Caki2 (cell line): ENCODE results near the gene MTG2. TPM values are rescaled to one million over a fixed set of nuclear protein-coding genes. Genes with fewer than 3 reads are reported as not detected.
"Not testable (repeated sequence)": the region's sequence is repeated elsewhere in the genome, so short reads cannot be mapped to it uniquely, and the experiment has no call there.

ENCODE experiments used
- DNase-seq: peaks from one replicate; pipeline ENCODE4 v3.0.0-alpha.2; 2015; ENCODE audit warnings: low read depth
- in situ Hi-C: cut with HindIII; loops from 2 replicates; pipeline ENCODE4 v1.10.0; 2016; ENCODE audit warnings: low sequenced_read_pairs, low pct_unique_long_range_greater_than_20kb, mixed read lengths
- total RNA-seq: library from RNA; depleted of rRNA; stranded (reverse); fragments of >200 nt; shearing (Covaris generic); gene quantifications from 2 replicates; pipeline ENCODE4 v1.2.3, GENCODE V29; 2014; ENCODE audit warnings: low replicate concordance

Gene MTG2
- total RNA-seq, 1 experiment from 2014 or later: 21.8 TPM

- peak; percentile 84 for DNase-seq
- in situ Hi-C loops: no loop called here
Observed at GRCh38 chr20:62143081-62143956, 39.5 kb upstream of the MTG2 start, which contains the start of the genes PSMA7 and SS18L1. PSMA7 (minus strand) TSS chr20:62143394; CDS start chr20:62143303, 91 bp downstream. SS18L1 (plus strand) TSS chr20:62143769; CDS start chr20:62143821, 52 bp downstream.

DNA sequence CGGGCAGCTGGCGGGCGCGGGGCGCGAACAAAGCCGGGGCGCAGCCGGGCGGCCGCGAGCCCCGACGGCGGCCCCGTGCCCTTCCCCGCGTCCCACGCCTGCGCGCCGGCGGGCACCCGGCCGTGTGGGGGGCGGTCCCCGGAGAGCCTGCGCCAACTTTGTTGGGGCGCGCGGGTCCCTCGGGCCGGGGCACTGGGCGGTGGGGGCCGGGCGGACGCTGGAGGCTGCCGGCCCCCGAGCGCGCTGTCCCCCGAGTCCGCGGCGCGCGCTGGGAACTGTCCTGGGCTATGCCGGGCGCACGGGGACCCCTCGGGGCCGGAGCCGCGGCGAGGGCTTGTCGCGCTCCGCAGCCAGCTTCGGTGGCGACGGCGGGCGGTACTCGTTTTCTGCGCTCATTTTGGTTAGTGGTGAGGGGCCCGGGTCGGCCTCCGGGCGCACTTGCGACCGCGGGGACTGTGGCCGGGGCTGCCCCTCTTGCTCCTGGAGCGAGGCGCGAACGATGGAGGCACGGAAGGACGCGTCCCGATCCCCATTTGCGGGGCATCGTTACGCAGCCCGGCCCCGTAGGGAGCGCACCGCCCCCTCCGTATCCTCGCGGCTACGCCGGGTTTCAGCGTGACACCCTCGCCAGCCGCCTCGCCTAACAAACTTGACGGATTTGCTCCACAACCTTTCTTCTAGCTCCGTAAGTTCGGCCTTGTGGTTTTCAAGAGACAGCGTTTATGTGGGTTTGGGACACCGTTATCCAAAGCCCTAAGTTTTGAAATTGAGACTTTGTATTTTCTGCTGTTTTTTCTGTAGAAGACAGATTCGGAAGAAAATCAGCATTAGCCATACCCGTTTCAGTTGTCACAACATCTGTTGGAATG, 38.6 kb upstream of the MTG2 start:
- in situ Hi-C loops: no loop called here
- DNase-seq: peak; percentile 63

DNA sequence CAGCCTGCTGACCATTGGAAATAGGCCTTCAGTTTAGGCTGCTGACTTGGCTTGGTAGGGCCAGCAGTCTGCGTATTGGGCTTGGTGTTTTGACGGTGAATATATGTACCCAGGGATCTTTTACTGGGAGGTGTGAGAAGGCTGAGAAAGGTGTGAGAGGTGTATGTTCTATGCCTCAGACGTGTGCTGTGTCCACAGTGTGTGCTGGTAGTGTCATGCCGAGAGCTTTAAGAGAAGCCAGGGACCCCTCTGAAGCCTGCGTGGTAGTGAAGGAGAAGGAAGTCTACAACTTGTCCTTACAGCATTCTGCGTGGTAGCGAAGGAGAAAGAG, 37.2 kb upstream of the MTG2 start:
- DNase-seq: no peak
- in situ Hi-C loops: no loop called here

- in situ Hi-C loops: no loop called here
Observed at GRCh38 chr20:62146019-62146755, 36.6 kb upstream of the MTG2 start.

DNA sequence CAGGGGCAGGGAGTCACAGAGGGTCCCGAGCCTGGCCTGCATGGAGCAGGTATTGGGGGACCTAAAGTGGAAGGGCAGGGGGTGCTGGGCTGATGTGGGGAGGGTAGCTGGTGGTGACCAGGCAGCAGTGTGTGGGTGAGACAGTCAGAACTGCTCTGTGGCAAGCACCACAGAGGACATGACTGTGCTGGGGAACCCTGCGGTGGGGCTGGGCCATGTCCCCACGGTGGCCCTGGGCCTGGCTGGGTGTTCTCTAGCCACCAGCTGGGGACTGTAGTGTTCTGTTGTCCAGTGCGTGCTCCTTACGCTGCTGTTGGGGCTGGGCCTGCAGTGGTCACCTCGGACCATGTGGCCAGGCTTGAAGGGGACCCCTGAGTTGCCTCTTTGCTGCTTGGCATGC, 35.7 kb upstream of the MTG2 start:
- no peak for DNase-seq
- in situ Hi-C loops: no loop called here

More at GRCh38 chr20:62146019-62146755, 36.6 kb upstream of the MTG2 start:
- DNase-seq: no peak

GRCh38 chr20:62147528-62147927, 35.3 kb upstream of the MTG2 start:
- in situ Hi-C loops: no loop called here
- no peak for DNase-seq

GRCh38 chr20:62148383-62148782, 34.4 kb upstream of the MTG2 start:
- DNase-seq, in situ Hi-C loops: not testable (repeated sequence)

GRCh38 chr20:62148908-62149314, 33.9 kb upstream of the MTG2 start:
- in situ Hi-C loops: no loop called here
- DNase-seq: no peak

GRCh38 chr20:62149532-62150309, 33.1 kb upstream of the MTG2 start:
- no peak for DNase-seq
- in situ Hi-C loops: no loop called here

- in situ Hi-C loops: no loop called here
- DNase-seq: no peak
Observed at GRCh38 chr20:62150310-62150575, 32.6 kb upstream of the MTG2 start.

DNA sequence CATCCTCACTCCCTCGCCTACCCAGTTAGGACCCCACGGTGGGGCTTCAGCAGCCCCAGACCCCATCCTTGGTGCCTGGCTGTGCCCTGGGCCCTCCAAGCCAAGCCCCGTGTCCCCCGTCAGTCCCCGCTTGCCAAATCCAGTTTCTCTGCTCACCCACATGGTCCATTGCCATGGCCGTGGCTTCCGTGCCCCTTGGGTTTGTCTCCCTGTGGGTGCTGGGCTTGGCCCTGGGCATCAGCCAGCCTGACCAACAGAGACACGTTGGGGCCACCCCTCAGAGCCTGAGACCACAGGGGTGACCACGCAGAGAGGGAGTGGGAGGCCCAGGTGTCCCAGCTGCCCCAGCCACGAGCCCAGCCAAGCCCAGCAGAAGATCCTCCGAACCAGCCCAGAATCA, 31.6 kb upstream of the MTG2 start:
- DNase-seq: no peak
- in situ Hi-C loops: no loop called here

GRCh38 chr20:62151835-62152364, 30.9 kb upstream of the MTG2 start:
- DNase-seq: no peak
- in situ Hi-C loops: no loop called here

- peak; percentile 53 for DNase-seq
- in situ Hi-C loops: no loop called here
Observed at GRCh38 chr20:62155428-62156253, 27.2 kb upstream of the MTG2 start.

DNA sequence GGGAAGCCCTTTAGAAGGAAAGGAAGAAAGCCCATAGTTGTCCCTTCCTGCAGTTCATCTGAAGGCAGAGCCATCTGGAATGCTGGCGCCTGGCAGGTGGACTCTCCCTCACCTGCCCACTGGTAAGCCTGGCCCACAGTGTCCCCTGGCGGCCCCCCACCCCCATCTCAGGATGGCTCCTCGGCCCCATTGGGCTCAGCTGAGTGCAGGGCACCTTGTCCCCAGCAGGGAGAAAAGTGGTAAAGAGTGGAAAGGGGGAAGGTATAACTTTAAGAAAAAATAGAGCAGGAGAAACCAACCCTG, 26.6 kb upstream of the MTG2 start:
- DNase-seq: no peak
- in situ Hi-C loops: no loop called here

GRCh38 chr20:62156592-62157386, 26.0 kb upstream of the MTG2 start:
- peak; percentile 23 for DNase-seq
- in situ Hi-C loops: no loop called here

- in situ Hi-C loops: no loop called here
- DNase-seq: no peak
Observed at GRCh38 chr20:62157387-62158087, 25.3 kb upstream of the MTG2 start.
